Measurements from ENCODE around the gene ANO9. TPM values are rescaled to one million over a fixed set of nuclear protein-coding genes. Genes with fewer than 3 reads are reported as not detected.

The ANO9 gene
- total RNA-seq, 1 donor from 2014 or later = 1.9 TPM

GRCh38 chr11:379205-380094 lies 62.4 kb downstream of the ANO9 start:
- Mint-ChIP-seq H3K27me3 (ENCODE audit: low read depth, unreplicated experiment) (peaks cover 3% of the 10 kb centered on the region), H3K9me3 (ENCODE audit: unreplicated experiment) (peaks cover 1% of the 10 kb centered on the region)

GRCh38 chr11:377883-378500 lies 63.8 kb downstream of the ANO9 start:
- Histone ChIP-seq H3K4me2 (ENCODE audit: low read length) (no peak overlapping the region), H3K79me2 (ENCODE audit: insufficient read depth, low read length) (no peaks in the 10 kb centered on the region), H3K27me3 (ENCODE audit: insufficient read depth, low read length) (no peaks in the 10 kb centered on the region), H3K9ac (ENCODE audit: low read length) (no peak overlapping the region), H3K4me1 (ENCODE audit: insufficient read depth, low read length) (no peaks in the 10 kb centered on the region), H3K27ac (ENCODE audit: low read depth, low read length) (no peak overlapping the region), H3K4me3 (ENCODE audit: insufficient read depth, low read depth, low read length) (no peak overlapping the region), H2AFZ (ENCODE audit: low read depth, low read length) (no peak overlapping the region), H3K36me3 (ENCODE audit: insufficient read depth, low read length) (no peaks in the 10 kb centered on the region), H3K9me3 (ENCODE audit: insufficient read depth, low read depth, low read length) (no peaks in the 10 kb centered on the region), H4K20me1 (ENCODE audit: insufficient read depth, low read length) (no peaks in the 10 kb centered on the region)
- H3K36me3 Mint-ChIP-seq (ENCODE audit: low read depth, unreplicated experiment) = peaks cover 16% of the 10 kb centered on the region
- FAIRE-seq = no peak
- TF ChIP-seq EZH2 (IDR thresholded peaks at IDR 0.05; ENCODE audit: insufficient read depth, low read length) = no peak
- TF ChIP-seq, protein P1, sequence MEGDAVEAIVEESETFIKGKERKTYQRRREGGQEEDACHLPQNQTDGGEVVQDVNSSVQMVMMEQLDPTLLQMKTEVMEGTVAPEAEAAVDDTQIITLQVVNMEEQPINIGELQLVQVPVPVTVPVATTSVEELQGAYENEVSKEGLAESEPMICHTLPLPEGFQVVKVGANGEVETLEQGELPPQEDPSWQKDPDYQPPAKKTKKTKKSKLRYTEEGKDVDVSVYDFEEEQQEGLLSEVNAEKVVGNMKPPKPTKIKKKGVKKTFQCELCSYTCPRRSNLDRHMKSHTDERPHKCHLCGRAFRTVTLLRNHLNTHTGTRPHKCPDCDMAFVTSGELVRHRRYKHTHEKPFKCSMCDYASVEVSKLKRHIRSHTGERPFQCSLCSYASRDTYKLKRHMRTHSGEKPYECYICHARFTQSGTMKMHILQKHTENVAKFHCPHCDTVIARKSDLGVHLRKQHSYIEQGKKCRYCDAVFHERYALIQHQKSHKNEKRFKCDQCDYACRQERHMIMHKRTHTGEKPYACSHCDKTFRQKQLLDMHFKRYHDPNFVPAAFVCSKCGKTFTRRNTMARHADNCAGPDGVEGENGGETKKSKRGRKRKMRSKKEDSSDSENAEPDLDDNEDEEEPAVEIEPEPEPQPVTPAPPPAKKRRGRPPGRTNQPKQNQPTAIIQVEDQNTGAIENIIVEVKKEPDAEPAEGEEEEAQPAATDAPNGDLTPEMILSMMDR (IDR thresholded peaks at IDR 0.05; ENCODE audit: insufficient read depth, low read depth, low read length) = no peak
- DNase-seq (ENCODE audit: low read depth) = no peak
- H3K27me3 Mint-ChIP-seq (ENCODE audit: low read depth, unreplicated experiment) = no peaks in the 10 kb centered on the region
- H3K4me1 Mint-ChIP-seq (ENCODE audit: low read depth, unreplicated experiment) = no peaks in the 10 kb centered on the region
- H3K27ac Mint-ChIP-seq (ENCODE audit: unreplicated experiment) = peak overlapping the region; percentile 16
- no peaks in the 10 kb centered on the region for H3K9me3 Mint-ChIP-seq (ENCODE audit: unreplicated experiment)
- peak overlapping the region; percentile 18 for H3K4me3 Mint-ChIP-seq (ENCODE audit: unreplicated experiment)

More at GRCh38 chr11:379205-380094, 62.4 kb downstream of the ANO9 start:
- FAIRE-seq = no peak
- Histone ChIP-seq H3K9ac (ENCODE audit: low read length) (no peak overlapping the region), H3K79me2 (ENCODE audit: insufficient read depth, low read length) (no peaks in the 10 kb centered on the region), H3K9me3 (ENCODE audit: insufficient read depth, low read depth, low read length) (no peaks in the 10 kb centered on the region), H3K4me1 (ENCODE audit: insufficient read depth, low read length) (no peaks in the 10 kb centered on the region), H4K20me1 (ENCODE audit: insufficient read depth, low read length) (no peaks in the 10 kb centered on the region), H3K27me3 (ENCODE audit: insufficient read depth, low read length) (no peaks in the 10 kb centered on the region), H3K27ac (ENCODE audit: low read depth, low read length) (no peak overlapping the region), H3K4me3 (ENCODE audit: insufficient read depth, low read depth, low read length) (no peak overlapping the region), H2AFZ (ENCODE audit: low read depth, low read length) (no peak overlapping the region), H3K4me2 (ENCODE audit: low read length) (no peak overlapping the region), H3K36me3 (ENCODE audit: insufficient read depth, low read length) (no peaks in the 10 kb centered on the region)
- Mint-ChIP-seq H3K4me1 (ENCODE audit: low read depth, unreplicated experiment) (no peaks in the 10 kb centered on the region), H3K4me3 (ENCODE audit: unreplicated experiment) (no peak overlapping the region), H3K36me3 (ENCODE audit: low read depth, unreplicated experiment) (peaks cover 18% of the 10 kb centered on the region), H3K27ac (ENCODE audit: unreplicated experiment) (no peak overlapping the region)
- TF ChIP-seq, protein P1 (IDR thresholded peaks at IDR 0.05; ENCODE audit: insufficient read depth, low read depth, low read length) = no peak
- TF ChIP-seq EZH2 (IDR thresholded peaks at IDR 0.05; ENCODE audit: insufficient read depth, low read length) = no peak
- DNase-seq (ENCODE audit: low read depth) = no peak
